GM19193 (cell line): Measurements from ENCODE around the gene CCL21.

Experiments
- POLR2A ChIP-seq: IDR thresholded peaks from 4 replicates; pipeline ENCODE4 v1.6.1; 2011; ENCODE audit not compliant: insufficient read depth, insufficient read length; ENCODE audit errors: extremely low read depth

The CCL21 gene

GRCh38 chr9:34710023-34710422 is at the start of gene CCL21:
Gene CCL21 (minus strand): TSS chr9:34710136. CDS start chr9:34710066, 70 bp downstream.
- no peak for TF ChIP-seq POLR2A

GRCh38 chr9:34759432-34760134 is 49.6 kb upstream of the CCL21 start:
- no peak for TF ChIP-seq POLR2A

GRCh38 chr9:34746526-34746925 is 36.6 kb upstream of the CCL21 start:
- no peak for TF ChIP-seq POLR2A

GRCh38 chr9:34744295-34745221 is 34.6 kb upstream of the CCL21 start:
- TF ChIP-seq POLR2A: no peak

- no peak for TF ChIP-seq POLR2A
Measured at GRCh38 chr9:34742710-34743109, 32.8 kb upstream of the CCL21 start.

- TF ChIP-seq POLR2A: no peak
Measured at GRCh38 chr9:34741628-34742027, 31.7 kb upstream of the CCL21 start.

GRCh38 chr9:34737677-34738260 is 27.8 kb upstream of the CCL21 start:
- no peak for TF ChIP-seq POLR2A

- no peak for TF ChIP-seq POLR2A
Measured at GRCh38 chr9:34734720-34735119, 24.8 kb upstream of the CCL21 start.

- no peak for TF ChIP-seq POLR2A
Measured at GRCh38 chr9:34732886-34733285, 22.9 kb upstream of the CCL21 start.

GRCh38 chr9:34732478-34732877 is 22.5 kb upstream of the CCL21 start:
- no peak for TF ChIP-seq POLR2A

- TF ChIP-seq POLR2A: no peak
Measured at GRCh38 chr9:34723141-34723540, 13.2 kb upstream of the CCL21 start.

- no peak for TF ChIP-seq POLR2A
Measured at GRCh38 chr9:34719021-34719768, 9.3 kb upstream of the CCL21 start.

GRCh38 chr9:34717996-34718614 is 8.2 kb upstream of the CCL21 start:
- no peak for TF ChIP-seq POLR2A

GRCh38 chr9:34716711-34717110 is 6.8 kb upstream of the CCL21 start:
- TF ChIP-seq POLR2A: no peak
